Kidney (tissue), 14 donors: ENCODE measurements around the gene PSMB8. TPM values are rescaled to one million over a fixed set of nuclear protein-coding genes. Genes with fewer than 3 reads are reported as not detected.
"Not testable (repeated sequence)": the region's sequence is repeated elsewhere in the genome, so short reads cannot be mapped to it uniquely, and the experiment has no call there.

Experiments used
- DNase-seq, 5 donors: peaks; one replicate each; pipeline ENCODE4 v3.0.0-alpha.2; 2013 to 2020
- FAIRE-seq: peaks from 2 replicates; lab custom pipeline; 2012; peaks lifted over from hg19 to GRCh38; lab: Jason Lieb, UNC
- H3K27ac ChIP-seq, 2 donors: one replicate each; pipeline ENCODE4 v1.7.0; 2013; ENCODE audit warnings: low read depth in 2 of 2, low read length in 2 of 2, inconsistent platforms in 1 of 2
- H3K27me3 ChIP-seq: one replicate; pipeline ENCODE4 v1.7.1; 2013; ENCODE audit warnings: low read length, inconsistent platforms; ENCODE audit not compliant: control insufficient read depth, insufficient read depth
- H3K36me3 ChIP-seq, 3 donors: one replicate each; pipeline versions ENCODE4 v1.7.0 to v1.7.1; 2013; ENCODE audit warnings: low read length in 3 of 3, control low read depth in 1 of 3, inconsistent platforms in 1 of 3; ENCODE audit not compliant: insufficient read depth in 3 of 3, control insufficient read depth in 2 of 3
- H3K4me1 ChIP-seq, 3 donors: one replicate each; pipeline versions ENCODE4 v1.7.0 to v1.7.1; 2013; ENCODE audit warnings: low read length in 3 of 3, inconsistent platforms in 1 of 3, low read depth in 1 of 3; ENCODE audit not compliant: control insufficient read depth in 2 of 3, insufficient read depth in 2 of 3
- H3K4me3 ChIP-seq, 3 donors: one replicate each; pipeline versions ENCODE4 v1.7.0 to v1.8.1; 2013; ENCODE audit warnings: low read length in 3 of 3, control low read depth in 1 of 3, inconsistent platforms in 1 of 3
- H3K9ac ChIP-seq, 3 donors: one replicate each; pipeline versions ENCODE4 v1.7.0 to v1.7.1; 2013; ENCODE audit warnings: low read length in 3 of 3, control low read depth in 1 of 3, inconsistent platforms in 1 of 3
- H3K9me3 ChIP-seq, 3 donors: one replicate each; pipeline versions ENCODE4 v1.7.0 to v1.7.1; 2013; ENCODE audit warnings: low read length in 3 of 3, control low read depth in 1 of 3, inconsistent platforms in 1 of 3; ENCODE audit not compliant: control insufficient read depth in 2 of 3, insufficient read depth in 1 of 3
- intact Hi-C: fragments of 100-400 bp; cut with DNase I; formaldehyde crosslinking; loops from one replicate; pipeline ENCODE4 v1.11.1; 2022
- polyA plus RNA-seq: library from polyadenylated mRNA; stranded (reverse); fragments of 350-450 nt; fragmentation: Illumina TruSeq; extraction: RNeasy Lipid Tissue Mini Kit (QIAGEN cat#74804); gene quantifications from one replicate; pipeline ENCODE4 v1.2.3, GENCODE V29; 2014; ENCODE audit warnings: low read depth, low replicate concordance; ENCODE audit not compliant: insufficient read depth
- total RNA-seq: library from RNA; stranded (reverse); fragmentation: NEBNext Ultra II Directional; extraction: Animal tissue kit (Norgen Biotek cat#: 25700); gene quantifications from one replicate; pipeline ENCODE4 v1.2.1, GENCODE V29; 2021
- TF ChIP-seq, protein P1 (sequence below): IDR thresholded peaks from 3 replicates; pipeline ENCODE4 v1.5.1; 2012; ENCODE audit warnings: mild to moderate bottlenecking, moderate library complexity, borderline replicate concordance; ENCODE audit not compliant: insufficient read depth; ENCODE audit errors: extremely low read depth
- donor health status: control.
- donor health status: control.
- donor health status: control.
- donor health status: control.
- donor health status: control.
- donor health status: DM: yes; HTN: yes; CAD: no.
- donor health status: Normal renal cell carcinoma (clear cell type).

Gene PSMB8
- total and polyA plus RNA-seq, 2 donors from 2014 or later: 79.6 to 90.6 TPM

DNA sequence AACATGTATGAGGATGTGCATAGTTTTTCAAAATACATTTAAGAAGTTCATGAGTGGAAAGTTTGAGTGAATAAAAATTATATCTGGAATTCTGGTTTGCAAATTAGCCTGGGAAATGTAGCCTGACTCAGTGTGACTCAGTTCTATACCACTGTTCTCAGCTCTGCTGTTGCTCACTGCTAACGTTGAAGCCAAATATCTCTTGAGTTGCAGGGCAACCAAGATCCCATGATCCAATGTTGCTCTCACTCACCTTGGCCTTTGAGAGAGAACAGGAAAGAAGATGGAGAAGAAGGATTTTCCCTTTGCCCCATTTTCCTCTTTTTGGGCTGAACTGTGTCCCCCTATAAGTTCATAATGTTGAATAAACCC lies 39.0 kb upstream of the PSMB8 start:
- no peak for FAIRE-seq
- intact Hi-C loops: no loop called here

GRCh38 chr6:32880962-32881361 lies 37.1 kb upstream of the PSMB8 start:
- H3K27ac ChIP-seq, H3K9me3 ChIP-seq, FAIRE-seq, H3K4me3 ChIP-seq, DNase-seq, intact Hi-C loops, H3K9ac ChIP-seq, H3K36me3 ChIP-seq, H3K4me1 ChIP-seq: not testable (repeated sequence)
- H3K27me3 ChIP-seq: peaks cover 11% of the 10 kb centered on the region

More for the DNA sequence above, 39.0 kb upstream of the PSMB8 start:
- no peak overlapping the region for H3K9ac ChIP-seq
- peaks cover 11% of the 10 kb centered on the region for H3K27me3 ChIP-seq
- no peak overlapping the region for H3K27ac ChIP-seq
- TF ChIP-seq, protein P1, sequence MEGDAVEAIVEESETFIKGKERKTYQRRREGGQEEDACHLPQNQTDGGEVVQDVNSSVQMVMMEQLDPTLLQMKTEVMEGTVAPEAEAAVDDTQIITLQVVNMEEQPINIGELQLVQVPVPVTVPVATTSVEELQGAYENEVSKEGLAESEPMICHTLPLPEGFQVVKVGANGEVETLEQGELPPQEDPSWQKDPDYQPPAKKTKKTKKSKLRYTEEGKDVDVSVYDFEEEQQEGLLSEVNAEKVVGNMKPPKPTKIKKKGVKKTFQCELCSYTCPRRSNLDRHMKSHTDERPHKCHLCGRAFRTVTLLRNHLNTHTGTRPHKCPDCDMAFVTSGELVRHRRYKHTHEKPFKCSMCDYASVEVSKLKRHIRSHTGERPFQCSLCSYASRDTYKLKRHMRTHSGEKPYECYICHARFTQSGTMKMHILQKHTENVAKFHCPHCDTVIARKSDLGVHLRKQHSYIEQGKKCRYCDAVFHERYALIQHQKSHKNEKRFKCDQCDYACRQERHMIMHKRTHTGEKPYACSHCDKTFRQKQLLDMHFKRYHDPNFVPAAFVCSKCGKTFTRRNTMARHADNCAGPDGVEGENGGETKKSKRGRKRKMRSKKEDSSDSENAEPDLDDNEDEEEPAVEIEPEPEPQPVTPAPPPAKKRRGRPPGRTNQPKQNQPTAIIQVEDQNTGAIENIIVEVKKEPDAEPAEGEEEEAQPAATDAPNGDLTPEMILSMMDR: no peak
- H3K4me1 ChIP-seq: peaks cover 0 to 4% (median 2%) of the 10 kb centered on the region in 3 donors
- H3K36me3 ChIP-seq: no peaks in the 10 kb centered on the region
- DNase-seq: no peak
- no peak overlapping the region for H3K4me3 ChIP-seq
- H3K9me3 ChIP-seq: no peaks in the 10 kb centered on the region

DNA sequence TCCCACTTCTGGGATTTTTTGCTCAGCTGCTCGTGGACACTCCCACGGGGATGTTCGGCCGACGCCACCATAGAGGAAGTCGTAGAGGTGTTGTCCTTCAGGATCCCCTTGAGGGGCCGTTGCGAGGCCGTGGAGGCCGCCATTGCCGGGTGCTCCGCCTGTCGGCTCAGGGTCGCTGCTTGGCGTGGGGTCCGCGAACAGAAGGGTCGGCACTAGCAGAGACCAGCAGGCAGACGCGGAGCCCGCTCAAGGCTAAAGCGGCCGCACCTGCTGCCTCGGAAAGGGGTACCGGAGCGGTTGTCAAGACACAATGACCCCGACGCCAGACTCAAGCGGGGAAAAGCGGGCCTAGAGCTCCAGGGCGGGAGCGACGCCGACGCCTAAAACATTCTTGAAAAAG lies 35.8 kb upstream of the PSMB8 start:
- H3K27me3 ChIP-seq: peaks cover 13% of the 10 kb centered on the region
- FAIRE-seq (no peak), DNase-seq (peak in 2 of 5 donors; percentile 13 to 72)
- H3K9ac ChIP-seq: no peak overlapping the region
- H3K4me3 ChIP-seq: peak overlapping the region in 1 of 3 donors; percentile 22
- no peaks in the 10 kb centered on the region for H3K36me3 ChIP-seq
- H3K4me1 ChIP-seq: no peaks in the 10 kb centered on the region
- no peaks in the 10 kb centered on the region for H3K9me3 ChIP-seq
- intact Hi-C loops: no loop called here
- H3K27ac ChIP-seq: no peak overlapping the region
- TF ChIP-seq, protein P1: no peak

GRCh38 chr6:32876603-32877002 lies 32.8 kb upstream of the PSMB8 start:
- TF ChIP-seq, protein P1: no peak
- DNase-seq: no peak
- FAIRE-seq: no peak
- Histone ChIP-seq H3K27me3 (peaks cover 13% of the 10 kb centered on the region), H3K9ac (no peak overlapping the region), H3K27ac (no peak overlapping the region), H3K36me3 (no peaks in the 10 kb centered on the region), H3K4me1 (no peaks in the 10 kb centered on the region), H3K9me3 (no peaks in the 10 kb centered on the region), H3K4me3 (no peak overlapping the region)
- intact Hi-C loops: no loop called here

DNA sequence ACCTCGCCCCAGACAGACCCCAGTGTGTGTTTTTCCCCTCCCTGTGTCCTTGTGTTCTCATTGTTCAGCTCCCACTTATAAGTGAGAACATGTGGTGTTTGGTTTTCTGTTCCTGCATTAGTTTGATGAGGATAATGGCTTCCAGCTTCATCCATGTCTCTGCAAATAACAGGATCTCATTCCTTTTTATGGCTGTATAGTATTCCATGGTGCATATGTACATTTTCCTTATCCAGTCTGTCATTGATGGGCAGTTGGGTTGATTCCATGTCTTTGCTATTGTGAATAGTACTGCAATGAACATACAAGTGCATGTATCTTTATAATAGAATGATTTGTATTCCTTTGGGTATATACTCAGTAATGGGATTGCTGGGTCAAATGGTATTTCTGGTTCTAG lies 30.1 kb upstream of the PSMB8 start:
- H3K9ac ChIP-seq, intact Hi-C loops, FAIRE-seq, H3K27me3 ChIP-seq, H3K27ac ChIP-seq, H3K4me3 ChIP-seq, H3K4me1 ChIP-seq, H3K9me3 ChIP-seq, DNase-seq, H3K36me3 ChIP-seq: not testable (repeated sequence)
